Lung (tissue), 12 donors: ENCODE results near the gene PABPC1L. TPM values are rescaled to one million over a fixed set of nuclear protein-coding genes. Genes with fewer than 3 reads are reported as not detected.
A peak's percentile ranks its signal among the peaks of the same experiment; 100 is the strongest.

Source experiments
- ATAC-seq: fragments of 200-7000 bp; cut with Tn5 transposase; one replicate; pipeline ENCODE4 v1.9.1; 2020; ENCODE audit warnings: moderate number of reproducible peaks; ENCODE audit not compliant: insufficient read depth, low FRiP score
- DNase-seq, 3 donors: peaks; one replicate each; pipeline ENCODE4 v3.0.0-alpha.2; 2013 to 2017
- H3K27ac ChIP-seq, 2 donors: one replicate each; pipeline ENCODE4 v1.5.1; 2013; ENCODE audit warnings: mild to moderate bottlenecking in 2 of 2, moderate library complexity in 2 of 2, control low read depth in 1 of 2, inconsistent platforms in 1 of 2, low read depth in 1 of 2, low read length in 1 of 2
- H3K27me3 ChIP-seq, 3 donors: one replicate each; pipeline ENCODE4 v1.5.1; 2013; ENCODE audit warnings: low read length in 2 of 3; ENCODE audit not compliant: control insufficient read depth in 3 of 3, insufficient read depth in 3 of 3
- H3K36me3 ChIP-seq, 4 donors: one replicate each; pipeline ENCODE4 v1.5.1; 2013; ENCODE audit warnings: low read length in 4 of 4, mild to moderate bottlenecking in 1 of 4, moderate library complexity in 1 of 4; ENCODE audit not compliant: control insufficient read depth in 4 of 4, insufficient read depth in 4 of 4
- H3K4me1 ChIP-seq, 5 donors: one replicate each; pipeline ENCODE4 v1.5.1; 2013; ENCODE audit warnings: low read length in 5 of 5, mild to moderate bottlenecking in 2 of 5, moderate library complexity in 1 of 5; ENCODE audit not compliant: control insufficient read depth in 5 of 5, insufficient read depth in 5 of 5
- H3K4me3 ChIP-seq: one replicate; pipeline ENCODE4 v1.5.1; 2013; ENCODE audit warnings: mild to moderate bottlenecking, control low read depth, moderate library complexity
- H3K9ac ChIP-seq, 2 donors: one replicate each; pipeline ENCODE4 v1.5.1; 2013; ENCODE audit warnings: low read length in 2 of 2, control low read depth in 1 of 2; ENCODE audit not compliant: insufficient read depth in 1 of 2
- H3K9me3 ChIP-seq, 4 donors: one replicate each; pipeline ENCODE4 v1.5.1; 2013; ENCODE audit warnings: low read length in 3 of 4, mild to moderate bottlenecking in 1 of 4, moderate library complexity in 1 of 4; ENCODE audit not compliant: control insufficient read depth in 4 of 4, insufficient read depth in 3 of 4
- CTCF ChIP-seq: IDR thresholded peaks from 2 replicates; pipeline ENCODE4 v1.5.1; 2012; ENCODE audit warnings: mild to moderate bottlenecking; ENCODE audit errors: control extremely low read depth, extremely low read depth
- WGBS, 2 donors: extraction: QIAGEN DNeasy Blood & Tissue Kit; methylation state at CpG; one replicate each; pipeline ENCODE4 v1.1.7; 2013; 5-methylcytosine and 5-hydroxymethylcytosine counted together
- polyA plus RNA-seq, 2 donors: library from polyadenylated mRNA; stranded (reverse); fragments of 200-250 nt; gene quantifications; one replicate each; pipeline ENCODE4 v1.2.1, GENCODE V29; 2013
- total RNA-seq, 2 donors: library from RNA; depleted of rRNA in 1 of 2; stranded (reverse); fragments of >200 nt in 1 of 2; gene quantifications; one replicate each; pipeline ENCODE4 v1.2.1, GENCODE V29; 2014 to 2021
- donor health status: control.
- donor health status: control.
- donor health status: Bipolar disorder and iron deficiency.
- donor health status: healthy.
- donor health status: DM: yes; HTN: yes; CAD: no.

Gene PABPC1L
- total and polyA plus RNA-seq, 4 donors, result 16.9 to 63.3 (median 45.7) TPM

- Histone ChIP-seq H3K9ac (no peak overlapping the region), H3K4me3 (no peak overlapping the region), H3K27me3 (no peaks in the 10 kb centered on the region), H3K4me1 (peaks cover 0 to 17% (median 2%) of the 10 kb centered on the region in 5 donors), H3K36me3 (peaks cover 3 to 26% (median 23%) of the 10 kb centered on the region in 4 donors), H3K27ac (no peak overlapping the region), H3K9me3 (peaks cover 0 to 3% (median 0%) of the 10 kb centered on the region in 4 donors)
- 94 to 97% methylated on average over 8 of the region's 8 CpGs for WGBS, 2 donors
- DNase-seq, result no peak
- ATAC-seq, result no peak
- TF ChIP-seq CTCF, result no peak
These were observed 48.4 kb downstream of the PABPC1L start for GRCh38 chr20:44958276-44958675.

GRCh38 chr20:44959082-44959637 lies 49.3 kb downstream of the PABPC1L start:
- Histone ChIP-seq H3K27ac (peak overlapping the region in 1 of 2 donors; percentile 45), H3K27me3 (no peaks in the 10 kb centered on the region), H3K9ac (no peak overlapping the region), H3K9me3 (peaks cover 0 to 3% (median 0%) of the 10 kb centered on the region in 4 donors), H3K4me1 (peaks cover 0 to 17% (median 2%) of the 10 kb centered on the region in 5 donors), H3K4me3 (peak overlapping the region; percentile 87), H3K36me3 (peaks cover 3 to 18% (median 15%) of the 10 kb centered on the region in 4 donors)
- TF ChIP-seq CTCF, result no peak
- WGBS, 2 donors, result 22 to 41% methylated on average over 8 of the region's 8 CpGs
- ATAC-seq (no peak), DNase-seq (peak in 2 of 3 donors; percentile 38 to 45)

- H3K9ac ChIP-seq, result peak overlapping the region in 1 of 2 donors; percentile 33
- H3K27ac ChIP-seq, result peak overlapping the region; percentile 71 to 88
- peaks cover 0 to 17% (median 2%) of the 10 kb centered on the region in 5 donors for H3K4me1 ChIP-seq
- H3K27me3 ChIP-seq, result no peaks in the 10 kb centered on the region
- DNase-seq (peak; percentile 26 to 48 (median 42)), ATAC-seq (no peak)
- no peak for TF ChIP-seq CTCF
- peaks cover 3 to 13% (median 11%) of the 10 kb centered on the region in 4 donors for H3K36me3 ChIP-seq
- 5 to 7% methylated on average over 13 of the region's 13 CpGs for WGBS, 2 donors
- H3K9me3 ChIP-seq, result peaks cover 0 to 3% (median 0%) of the 10 kb centered on the region in 4 donors
- H3K4me3 ChIP-seq, result peak overlapping the region; percentile 87
These were observed 49.8 kb downstream of the PABPC1L start for GRCh38 chr20:44959638-44960102.
